HepG2 (cell line): ENCODE measurements around the gene INPP4B. TPM values are rescaled to one million over a fixed set of nuclear protein-coding genes. Genes with fewer than 3 reads are reported as not detected.

Experiments used
- ATAC-seq: fragments of 200-7000 bp; cut with Tn5 transposase; 3 replicates; pipeline ENCODE4 v1.9.1; 2020; ENCODE audit warnings: mild to moderate bottlenecking, moderate library complexity
- BruUV-seq: library from RNA; stranded (reverse); fragments of 400-500 nt; replicated peaks from 2 replicates; lab custom pipeline; 2021; lab: Mats Ljungman, UMichigan
- CTCF ChIA-PET: fragments of 300-600 bp; formaldehyde crosslinking; extraction: SDS; loops from one replicate; lab custom pipeline; 2021; ENCODE audit warnings: low total read pairs, inconsistent platforms, low intra/inter-chr PET ratio; lab: Yijun Ruan, JAX
- POLR2A ChIA-PET: fragments of 350-600 bp; sonication (Branson Sonifier 250); formaldehyde crosslinking; loops from one replicate; lab custom pipeline; 2020; ENCODE audit warnings: antibody characterized with exemption, inconsistent platforms; lab: Yijun Ruan, JAX
- DNase-seq: peaks from one replicate; pipeline ENCODE4 v3.0.0-alpha.2; 2015; ENCODE audit warnings: low spot score
- FAIRE-seq: peaks from 3 replicates; lab custom pipeline; 2011; peaks lifted over from hg19 to GRCh38; lab: Jason Lieb, UNC
- H2AFZ ChIP-seq: one replicate; pipeline ENCODE4 v1.6.1; 2011; ENCODE audit warnings: low read length, inconsistent platforms
- H3K27ac ChIP-seq: fragments of 300-600 bp; 3 replicates; pipeline ENCODE4 v1.8.0; 2011; ENCODE audit warnings: mixed run types, mild to moderate bottlenecking, mixed read lengths, low read length, inconsistent platforms; ENCODE audit not compliant: insufficient read depth; ENCODE audit errors: extremely low read length
- H3K27me3 ChIP-seq, 2 experiments: fragments of 200-600 bp in 1 of 2; 2 replicates in 1 of 2; 3 replicates in 1 of 2; pipeline versions ENCODE4 v1.6.0 to v1.8.0; 2011; ENCODE audit warnings: low read length in 2 of 2, mild to moderate bottlenecking in 2 of 2, moderate library complexity in 2 of 2, inconsistent platforms in 1 of 2; ENCODE audit not compliant: insufficient read depth in 2 of 2, control insufficient read depth in 1 of 2
- H3K36me3 ChIP-seq, 2 experiments: fragments of 200-600 bp in 1 of 2; replicated peaks in 1 of 2; 2 replicates in 1 of 2; 3 replicates in 1 of 2; pipeline versions ENCODE4 v1.5.1 to v1.8.0; 2011; ENCODE audit warnings: low read length in 2 of 2, inconsistent platforms in 1 of 2; ENCODE audit not compliant: insufficient read depth in 2 of 2, control insufficient read depth in 1 of 2
- H3K4me1 ChIP-seq: 2 replicates; pipeline ENCODE4 v1.5.1; 2012; ENCODE audit warnings: low read length, inconsistent platforms; ENCODE audit not compliant: insufficient read depth
- H3K4me2 ChIP-seq: 2 replicates; pipeline ENCODE4 v1.6.0; 2011; ENCODE audit warnings: low read depth, low read length, inconsistent platforms
- H3K4me3 ChIP-seq, 3 experiments: fragments of 200-600 bp in 1 of 3; sonication (generic), shearing (Covaris generic) in 1 of 3; replicated peaks in 1 of 3; 2 replicates each; pipeline ENCODE4 v1.5.1; 2011 to 2016; ENCODE audit warnings: low read length in 3 of 3, inconsistent platforms in 2 of 3, low read depth in 2 of 3, mild to moderate bottlenecking in 2 of 3, control low read depth in 1 of 3, mixed read lengths in 1 of 3; ENCODE audit not compliant: insufficient read depth in 1 of 3
- H3K79me2 ChIP-seq: one replicate; pipeline ENCODE4 v1.6.1; 2011; ENCODE audit warnings: low read length, inconsistent platforms; ENCODE audit not compliant: insufficient read depth
- H3K9ac ChIP-seq: 2 replicates; pipeline ENCODE4 v1.6.0; 2011; ENCODE audit warnings: mild to moderate bottlenecking, low read depth, low read length, inconsistent platforms; ENCODE audit not compliant: insufficient read depth
- H3K9me3 ChIP-seq: 2 replicates; pipeline ENCODE4 v1.5.1; 2012; ENCODE audit warnings: mild to moderate bottlenecking, low read length
- H4K20me1 ChIP-seq: 2 replicates; pipeline ENCODE4 v1.6.0; 2011; ENCODE audit warnings: inconsistent platforms, mild to moderate bottlenecking, low read length, moderate library complexity; ENCODE audit not compliant: insufficient read depth
- CREB1 ChIP-seq, 2 experiments: fragments of 450-650 bp in 1 of 2; IDR thresholded peaks; 2 replicates each; pipeline ENCODE4 v1.6.1; 2016 to 2017; ENCODE audit warnings: control low read depth in 1 of 2, mild to moderate bottlenecking in 1 of 2, missing compliant biosample characterization in 1 of 2, missing genetic modification characterization in 1 of 2
- PBX3 ChIP-seq: sonication (generic); formaldehyde crosslinking; IDR thresholded peaks from 2 replicates; pipeline ENCODE4 v1.8.1; 2023; ENCODE audit warnings: missing genetic modification reagents, inconsistent platforms, borderline replicate concordance
- PREB ChIP-seq: sonication (generic); formaldehyde crosslinking; IDR thresholded peaks from 2 replicates; pipeline ENCODE4 v1.4.0; 2020; ENCODE audit warnings: missing genetic modification reagents
- THAP7 ChIP-seq: sonication (generic); formaldehyde crosslinking; IDR thresholded peaks from 2 replicates; pipeline ENCODE4 v1.8.1; 2023; ENCODE audit warnings: mild to moderate bottlenecking, missing genetic modification reagents
- ZNF274 ChIP-seq: sonication (generic); formaldehyde crosslinking; IDR thresholded peaks from 2 replicates; pipeline ENCODE4 v1.5.1; 2020; ENCODE audit warnings: mild to moderate bottlenecking, missing genetic modification reagents
- ZNF431 ChIP-seq: sonication (generic); formaldehyde crosslinking; IDR thresholded peaks from 2 replicates; pipeline ENCODE4 v1.9.0; 2022; ENCODE audit warnings: missing genetic modification reagents, low read depth, mild to moderate bottlenecking, borderline replicate concordance
- ZNF468 ChIP-seq: sonication (generic); formaldehyde crosslinking; IDR thresholded peaks from 2 replicates; pipeline ENCODE4 v1.8.0; 2022; ENCODE audit warnings: mild to moderate bottlenecking, moderate library complexity, missing genetic modification reagents
- ZNF672 ChIP-seq: sonication (generic); formaldehyde crosslinking; IDR thresholded peaks from 2 replicates; pipeline ENCODE4 v1.8.1; 2022; ENCODE audit warnings: missing genetic modification reagents
- WGBS: methylation state at CpG from one replicate; pipeline ENCODE4 v1.1.6; 2017; ENCODE audit warnings: low lambda C conversion rate; 5-methylcytosine and 5-hydroxymethylcytosine counted together
- in situ Hi-C: cut with HindIII; loops from 2 replicates; pipeline ENCODE4 v1.10.0; 2017; ENCODE audit warnings: low pct_unique_long_range_greater_than_20kb; ENCODE audit not compliant: extremely low pct_ligation_motif_present
- intact Hi-C: fragments of 100-400 bp; cut with micrococcal nuclease; formaldehyde crosslinking; loops from one replicate; pipeline ENCODE4 v1.10.0; 2022; ENCODE audit not compliant: unreplicated experiment
- polyA plus RNA-seq, 8 experiments: library from polyadenylated mRNA; depleted of rRNA in 3 of 8; stranded (reverse) in 7 of 8; unstranded in 1 of 8; fragments of >200 nt; fragmentation: Illumina TruSeq in 4 of 8; extraction: Trizol in 4 of 8; gene quantifications; 2 replicates each; pipeline versions ENCODE4 v1.2.1 to v1.2.3, GENCODE V29; 2011 to 2016; ENCODE audit warnings: low read depth in 4 of 8, missing spikeins in 1 of 8, mixed read lengths in 1 of 8; ENCODE audit not compliant: insufficient read depth in 1 of 8
- total RNA-seq, 5 experiments: library from RNA; depleted of rRNA; stranded (reverse); fragments of >200 nt; fragmentation: Illumina TruSeq; extraction: Trizol; gene quantifications; 2 replicates each; pipeline ENCODE4 v1.2.3, GENCODE V29; 2016; ENCODE audit warnings: low read depth in 1 of 5

The INPP4B gene
- total and polyA plus RNA-seq, 2 of the 13 experiments (the other 11 are each of a cell fraction or from before 2014, with no cell fraction given), result not detected

GRCh38 chr4:142363686-142364085 lies 482.4 kb downstream of the INPP4B start:
- H4K20me1 ChIP-seq, result no peaks in the 10 kb centered on the region
- DNase-seq (no peak), FAIRE-seq (no peak), ATAC-seq (no peak)
- no peak for TF ChIP-seq ZNF274 (CRISPR knock-in tag)
- TF ChIP-seq PREB (CRISPR knock-in tag), result no peak
- no peak for TF ChIP-seq PBX3 (CRISPR knock-in tag)
- no peak for TF ChIP-seq ZNF431 (CRISPR knock-in tag)
- no peak for TF ChIP-seq ZNF468 (CRISPR knock-in tag)
- intact Hi-C loops, result no loop called here
- no peak overlapping the region for H3K4me3 ChIP-seq
- no peaks in the 10 kb centered on the region for H3K27me3 ChIP-seq
- no peak overlapping the region for H3K4me2 ChIP-seq
- H3K4me1 ChIP-seq, result no peaks in the 10 kb centered on the region
- BruUV-seq, result no TSS peak
- no peaks in the 10 kb centered on the region for H3K9me3 ChIP-seq
- H3K36me3 ChIP-seq, result no peaks in the 10 kb centered on the region
- ChIA-PET POLR2A (no interaction called here), CTCF (no interaction called here)
- no peak overlapping the region for H2AFZ ChIP-seq
- H3K9ac ChIP-seq, result no peak overlapping the region
- WGBS, result 0% methylated on average over 1 of the region's 1 CpG
- no peak overlapping the region for H3K27ac ChIP-seq
- in situ Hi-C loops, result no loop called here
- no peaks in the 10 kb centered on the region for H3K79me2 ChIP-seq

- no peaks in the 10 kb centered on the region for H3K79me2 ChIP-seq
- DNase-seq (no peak), FAIRE-seq (no peak)
- no peak overlapping the region for H3K4me3 ChIP-seq
- BruUV-seq, result no TSS peak
- H3K4me1 ChIP-seq, result no peaks in the 10 kb centered on the region
- H2AFZ ChIP-seq, result no peak overlapping the region
- in situ Hi-C loops, result no loop called here
- no peaks in the 10 kb centered on the region for H3K9me3 ChIP-seq
- H4K20me1 ChIP-seq, result no peaks in the 10 kb centered on the region
- POLR2A ChIA-PET, result no interaction called here
- H3K36me3 ChIP-seq, result no peaks in the 10 kb centered on the region
- no peak overlapping the region for H3K9ac ChIP-seq
- no peak overlapping the region for H3K4me2 ChIP-seq
- H3K27me3 ChIP-seq, result no peaks in the 10 kb centered on the region
- H3K27ac ChIP-seq, result no peak overlapping the region
- no peak for TF ChIP-seq THAP7 (CRISPR knock-in tag)
- no peak for TF ChIP-seq ZNF672 (CRISPR knock-in tag)
- TF ChIP-seq CREB1 (IDR thresholded peaks at IDR 0.05), result 0 out of 2 replicates have a peak, but pooled peaks have one; percentile 4
- TF ChIP-seq CREB1 (CRISPR knock-in tag; IDR thresholded peaks at IDR 0.05), result no peak
- TF ChIP-seq, all 625 proteins: peak for 1
- no peak for ATAC-seq
- CTCF ChIA-PET, result no interaction called here
- 6% methylated on average over 2 of the region's 2 CpGs for WGBS
- intact Hi-C loops, result no loop called here
Measured at GRCh38 chr4:142361981-142362380, 484.1 kb downstream of the INPP4B start.
